HG02852 (cell line): ENCODE measurements around the gene PPP1R3A.
"Not testable (repeated sequence)": the region's sequence is repeated elsewhere in the genome, so short reads cannot be mapped to it uniquely, and the experiment has no call there.

Source experiments
- ATAC-seq: cut with Tn5 transposase; IDR thresholded peaks from one replicate; pipeline ENCODE4 v1.9.1; 2021; ENCODE audit warnings: mild to moderate bottlenecking, moderate library complexity; ENCODE audit not compliant: unreplicated experiment

PPP1R3A gene

GRCh38 chr7:113918946-113919345, at the start of gene PPP1R3A:
Gene PPP1R3A (minus strand): TSS chr7:113919009. CDS start chr7:113918996, 13 bp downstream.
- ATAC-seq: peak; percentile 45

DNA sequence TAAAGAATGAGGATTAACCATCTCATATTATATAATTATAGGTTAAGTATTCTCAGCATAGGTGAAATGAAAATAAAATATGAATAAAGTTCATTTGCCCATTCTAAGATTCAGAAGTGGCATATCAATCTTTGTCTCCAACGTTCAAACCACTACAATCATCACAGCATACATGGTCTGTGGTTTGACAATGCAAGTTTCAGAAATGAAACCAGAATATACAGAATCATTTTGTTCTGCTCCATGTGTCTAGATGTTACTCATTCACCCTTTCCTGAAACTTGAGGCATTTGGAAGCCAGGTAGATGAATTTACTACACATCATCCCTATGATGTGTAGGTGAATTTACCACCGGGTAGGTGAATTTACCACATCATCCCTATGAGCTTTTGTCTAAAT, 44.5 kb upstream of the PPP1R3A start:
- ATAC-seq: no peak

- ATAC-seq: no peak
Observed at GRCh38 chr7:113959910-113960309, 41.1 kb upstream of the PPP1R3A start.

- no peak for ATAC-seq
Observed at GRCh38 chr7:113955157-113955556, 36.3 kb upstream of the PPP1R3A start.

- no peak for ATAC-seq
Observed at GRCh38 chr7:113953553-113953952, 34.7 kb upstream of the PPP1R3A start.

GRCh38 chr7:113945018-113945938, 26.5 kb upstream of the PPP1R3A start:
- no peak for ATAC-seq

- ATAC-seq: no peak
Observed at GRCh38 chr7:113936982-113937381, 18.2 kb upstream of the PPP1R3A start.

DNA sequence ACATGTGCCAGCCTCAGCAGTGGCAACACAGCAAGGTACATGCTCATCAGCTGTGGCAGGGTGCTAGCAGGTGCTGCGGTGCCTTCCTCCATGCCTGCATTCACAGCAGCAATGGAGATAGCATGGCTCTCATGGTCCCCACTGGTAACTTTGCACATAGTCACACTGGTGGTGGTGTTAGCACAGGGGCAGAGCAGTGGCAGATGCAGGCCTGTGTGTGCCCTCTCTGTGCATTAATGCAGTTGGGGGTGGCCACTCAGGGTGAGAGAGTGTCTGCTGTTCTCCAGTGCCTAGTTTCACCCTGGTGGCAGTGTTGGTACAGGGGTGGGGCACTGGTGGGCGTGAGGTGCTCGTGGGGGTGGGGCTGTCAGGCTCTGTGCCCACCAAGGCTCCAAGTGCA, 17.7 kb upstream of the PPP1R3A start:
- ATAC-seq: no peak

DNA sequence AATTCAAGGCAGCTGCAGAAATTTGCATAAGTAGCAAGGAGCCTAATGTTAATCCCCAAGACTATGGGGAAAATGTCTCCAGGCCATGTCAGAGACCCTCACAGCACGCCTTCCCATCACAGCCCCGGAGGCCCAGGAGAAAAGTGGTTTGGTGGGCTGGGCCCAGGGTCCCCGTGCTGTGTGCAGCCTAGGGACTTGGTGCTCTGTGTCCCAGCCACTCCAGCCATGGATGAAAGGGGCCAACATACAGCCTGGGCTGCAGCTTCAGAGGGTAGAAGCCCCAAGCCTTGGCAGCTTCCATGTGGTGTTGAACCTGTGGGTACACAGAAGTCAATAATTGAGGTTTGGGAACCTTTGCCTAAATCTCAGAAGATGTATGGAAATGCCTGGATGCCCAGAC, 10.6 kb upstream of the PPP1R3A start:
- ATAC-seq: not testable (repeated sequence)

DNA sequence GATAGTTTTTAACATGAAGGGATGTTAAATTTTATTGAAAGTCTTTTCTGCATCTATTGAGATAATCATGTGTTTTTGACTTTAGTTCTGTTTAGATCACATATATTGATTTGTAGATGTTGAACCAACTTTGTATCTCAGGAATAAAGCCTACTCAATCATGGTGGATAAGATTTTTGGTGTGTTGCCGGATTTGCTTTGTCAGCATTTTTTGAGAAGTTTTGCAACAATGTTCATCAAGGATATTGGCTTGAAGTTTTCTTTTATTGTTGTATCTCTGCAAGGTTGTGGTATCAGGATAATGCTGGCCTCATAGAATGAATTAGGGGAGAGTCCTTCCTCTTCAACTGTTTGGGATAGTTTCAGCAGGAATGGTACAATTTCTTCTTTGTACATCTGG, 9.3 kb upstream of the PPP1R3A start:
- ATAC-seq: no peak

DNA sequence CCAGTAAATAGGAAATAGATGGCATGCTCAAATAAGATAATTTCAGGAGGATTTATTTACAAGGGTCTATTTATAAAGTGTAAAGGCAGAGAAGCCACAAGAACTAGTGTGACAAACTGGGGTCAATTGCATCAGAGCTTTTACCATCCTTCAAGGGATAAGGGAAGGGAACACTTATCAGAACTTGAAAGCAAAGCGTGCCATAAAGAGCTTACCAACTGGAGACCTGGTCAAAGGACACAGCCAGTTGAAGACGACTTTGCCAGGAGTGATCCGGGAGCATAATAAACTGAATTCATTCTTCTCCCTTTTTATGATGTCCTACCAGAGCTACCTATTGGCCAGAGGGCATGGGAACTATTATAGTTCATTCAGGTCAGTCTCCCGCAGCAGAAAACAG, 3.2 kb upstream of the PPP1R3A start:
- no peak for ATAC-seq

GRCh38 chr7:113921363-113921762, 2.6 kb upstream of the PPP1R3A start:
- no peak for ATAC-seq

DNA sequence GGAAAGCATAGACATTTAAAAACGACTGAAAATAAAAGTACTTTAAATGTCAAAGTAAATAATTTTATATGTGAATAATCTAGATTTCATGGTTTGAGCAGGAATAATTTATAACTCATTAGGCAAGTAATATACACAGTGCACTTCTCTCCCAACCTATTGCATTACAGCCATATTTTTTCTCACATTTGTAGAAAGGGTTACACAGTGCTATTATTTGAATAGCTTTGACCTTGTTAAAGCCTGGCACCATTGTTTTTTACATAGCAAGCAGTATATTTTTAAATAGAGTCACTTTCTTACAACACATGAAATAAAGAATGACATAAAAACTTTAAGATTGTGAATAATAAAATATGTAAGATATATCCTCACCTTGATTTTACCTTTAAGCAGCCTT, 969 bp downstream of the PPP1R3A start:
- ATAC-seq: no peak

DNA sequence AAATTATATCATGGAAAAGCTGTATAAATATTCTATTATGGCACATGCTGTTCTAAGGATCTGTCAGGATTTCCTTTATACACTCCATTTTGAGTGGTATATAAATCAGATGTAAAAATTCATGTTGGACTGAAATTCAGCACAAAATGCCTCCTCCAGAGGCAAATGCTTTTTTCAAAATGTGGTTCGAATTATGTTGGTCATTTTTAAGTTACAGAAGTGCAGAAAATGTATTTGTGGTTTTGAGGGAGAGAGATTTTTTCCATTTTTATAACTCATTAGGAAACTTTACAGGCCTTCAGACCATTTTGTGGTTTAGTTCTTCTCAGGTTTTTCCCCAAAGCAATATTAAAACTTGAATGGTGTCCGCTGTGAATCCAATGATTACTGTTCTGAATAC, 2.9 kb downstream of the PPP1R3A start:
- ATAC-seq: no peak

- ATAC-seq: no peak
Observed at GRCh38 chr7:113912876-113913275, 5.9 kb downstream of the PPP1R3A start.

GRCh38 chr7:113907617-113908016, 11.2 kb downstream of the PPP1R3A start:
- ATAC-seq: no peak

GRCh38 chr7:113904521-113904920, 14.3 kb downstream of the PPP1R3A start:
- no peak for ATAC-seq

- no peak for ATAC-seq
Observed at GRCh38 chr7:113892818-113893217, 26.0 kb downstream of the PPP1R3A start.

DNA sequence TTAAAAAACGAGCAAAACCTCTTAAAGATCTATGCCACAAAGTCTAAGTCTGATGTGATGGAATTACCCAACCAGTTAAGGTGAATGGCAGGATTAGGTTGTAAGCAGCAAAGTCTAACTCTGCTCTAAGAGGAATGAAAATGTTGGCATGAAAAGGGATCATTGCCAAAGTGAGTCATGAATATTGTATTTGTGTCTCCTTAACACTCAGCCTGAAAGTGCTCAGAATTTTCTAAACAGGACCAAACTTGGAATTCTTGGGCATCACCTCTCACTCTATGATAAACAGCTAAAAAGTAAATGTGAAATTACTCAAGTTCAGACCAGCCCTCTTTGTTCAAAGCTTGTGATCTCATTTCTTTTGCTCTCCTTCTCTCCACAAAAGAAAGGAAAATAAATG, 27.0 kb downstream of the PPP1R3A start:
- ATAC-seq: no peak

DNA sequence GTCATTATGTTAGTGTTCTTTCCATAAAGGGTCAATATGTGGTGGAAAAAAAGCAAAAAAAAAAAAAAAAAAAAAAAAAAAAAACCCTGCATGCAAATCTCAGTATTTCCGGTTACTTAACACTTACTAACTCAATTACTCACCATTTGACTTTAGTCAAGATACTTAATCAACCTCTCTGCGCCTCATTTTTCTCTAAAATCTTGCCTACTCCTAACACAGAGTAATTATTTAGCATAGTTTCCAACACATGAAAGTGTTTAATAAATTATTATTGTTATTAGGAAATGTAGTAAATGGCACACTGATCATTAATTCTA, 27.8 kb downstream of the PPP1R3A start:
- ATAC-seq: no peak

DNA sequence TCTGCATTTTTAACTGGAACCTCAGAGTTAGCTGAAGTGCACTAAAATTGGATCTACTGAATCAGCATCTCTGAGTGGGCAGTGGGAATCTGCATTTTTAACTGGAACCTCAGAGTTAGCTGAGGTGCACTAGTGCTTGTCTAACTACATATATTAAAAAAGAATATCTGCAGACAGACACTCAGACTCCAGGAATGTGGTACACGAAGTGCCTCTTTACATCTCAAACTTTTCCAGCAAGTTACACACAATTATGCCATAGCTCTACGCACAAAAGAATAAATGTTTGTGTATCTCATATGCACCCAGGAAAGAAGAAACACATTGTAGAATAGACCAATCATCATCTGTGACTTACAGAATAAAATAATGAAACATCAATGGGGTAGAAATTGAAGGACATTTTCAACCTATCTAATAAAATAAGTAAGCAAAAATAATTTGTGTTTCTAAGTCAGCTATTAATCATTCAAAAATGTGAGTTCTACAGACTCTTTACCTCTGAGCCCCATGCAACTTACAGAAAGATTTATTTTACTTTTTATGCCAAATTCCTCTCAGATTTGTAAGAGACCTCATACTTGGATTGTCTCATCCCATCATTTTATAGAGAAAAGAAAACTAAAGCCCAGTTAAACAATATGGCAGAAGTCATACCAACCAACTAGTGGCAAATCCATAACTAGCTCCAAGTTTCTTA, 28.3 kb downstream of the PPP1R3A start:
- no peak for ATAC-seq

GRCh38 chr7:113883096-113883495, 35.7 kb downstream of the PPP1R3A start:
- no peak for ATAC-seq
